Measurements from ENCODE around the gene STARD9. TPM values are rescaled to one million over a fixed set of nuclear protein-coding genes. Genes with fewer than 3 reads are reported as not detected.

STARD9 gene
- total and polyA plus RNA-seq, 10 of the 15 experiments (the other 5 are each of a cell fraction or from before 2014, with no cell fraction given), result 0.58 to 11.5 (median 6.1) TPM

- ChIA-PET SMC1A (ENCODE audit: uncharacterized antibody, unreplicated experiment) (interaction anchor here (1.2 kb wide), 1 partner anchor 59 kb away, joined by 4 read pairs; no protein-coding TSS in a partner anchor), CTCF (interaction anchor here (1.4 to 1.8 kb wide), 2 partner anchors 8 to 56 kb away, joined by 5 read pairs; no protein-coding TSS in a partner anchor), RAD21 (ENCODE audit: unreplicated experiment) (interaction anchor here (1.0 kb wide), 1 partner anchor 13 kb away, joined by 3 read pairs; no protein-coding TSS in a partner anchor), POLR2A (interaction anchor here (0.7 kb wide), 1 partner anchor 243 kb away, joined by 5 read pairs; no protein-coding TSS in a partner anchor)
- BruUV-seq (replicated peaks), result no TSS peak
- in situ Hi-C loops (cut with MboI), result no loop called here
- no peak for DNase-seq (ENCODE audit: low read depth, low spot score)
- WGBS (ENCODE audit: insufficient coverage, insufficient replicate concordance, low lambda C conversion rate, missing lambda C conversion rate), result 85% methylated on average over 5 of the region's 5 CpGs
- no peaks in the 10 kb centered on the region for H4K20me1 ChIP-seq (ENCODE audit: control insufficient read depth, insufficient read depth)
- peaks cover 0 to 3% of the 10 kb centered on the region in 2 experiments; a peak in 2 of 4 replicates for H3K36me3 ChIP-seq (ENCODE audit: control insufficient read depth in 2 of 2, insufficient read depth in 2 of 2, low read length in 1 of 2)
- H3K79me2 ChIP-seq (ENCODE audit: control insufficient read depth, insufficient read depth, low read length), result no peaks in the 10 kb centered on the region
- H3K4me2 ChIP-seq (ENCODE audit: control insufficient read depth, insufficient read depth), result no peak overlapping the region
- H3K27me3 ChIP-seq (replicated peaks in 1 of 2; ENCODE audit: control insufficient read depth in 2 of 2, insufficient read depth in 2 of 2, low read length in 1 of 2), result no peaks in the 10 kb centered on the region
- H3K9ac ChIP-seq (ENCODE audit: control insufficient read depth, insufficient read depth, low read length), result no peak overlapping the region
- H3K27ac ChIP-seq (ENCODE audit: control insufficient read depth, insufficient read depth), result no peak overlapping the region
- H2AFZ ChIP-seq (ENCODE audit: control insufficient read depth, low read depth, low read length), result no peak overlapping the region
- ATAC-seq, result no peak
- intact Hi-C loops (cut with micrococcal nuclease; ENCODE audit: unreplicated experiment), result no loop called here
- no peaks in the 10 kb centered on the region for H3K9me3 ChIP-seq (replicated peaks; ENCODE audit: control insufficient read depth, insufficient read depth, low read length)
- no peak for TF ChIP-seq EGR1 (IDR thresholded peaks at IDR 0.05; ENCODE audit: borderline replicate concordance in 1 of 2, low read depth in 2 of 2, low read length in 2 of 2)
- TF ChIP-seq GATAD2B (conservative IDR thresholded peaks at IDR 0.05; ENCODE audit: low read depth), result no peak
- TF ChIP-seq IRF5 (IDR thresholded peaks at IDR 0.05; ENCODE audit: borderline replicate concordance), result no peak
- no peak for TF ChIP-seq TARDBP (IDR thresholded peaks at IDR 0.05; ENCODE audit: borderline replicate concordance)
- no peak for TF ChIP-seq ATF3 (IDR thresholded peaks at IDR 0.05; ENCODE audit: borderline replicate concordance, extremely low read depth, low read depth, low read length)
- TF ChIP-seq GABPA (IDR thresholded peaks at IDR 0.05; ENCODE audit: low read depth), result no peak
- TF ChIP-seq REST (IDR thresholded peaks at IDR 0.05; ENCODE audit: low read depth, low read length), result no peak
- TF ChIP-seq ZZZ3 (IDR thresholded peaks at IDR 0.05; ENCODE audit: control insufficient read depth, insufficient read length, low read depth), result no peak
- no peak for TF ChIP-seq FOXK2 (IDR thresholded peaks at IDR 0.05)
- no peak for TF ChIP-seq HSF1 (IDR thresholded peaks at IDR 0.05; ENCODE audit: low read depth, low read length)
- TF ChIP-seq IKZF1 (conservative IDR thresholded peaks at IDR 0.05), result no peak
- no peak overlapping the region for H3K4me3 ChIP-seq
- FAIRE-seq, result no peak
- H3K4me1 ChIP-seq (ENCODE audit: control insufficient read depth, insufficient read depth, low read length), result no peaks in the 10 kb centered on the region
Measured at GRCh38 chr15:42590619-42591237, 15.3 kb downstream of the STARD9 start.

Data from GM12878 (cell line).